Fibroblast of skin of left quadriceps (primary cell): ENCODE data around the gene PHKG2.

ENCODE experiments used
- DNase-seq, 2 experiments: peaks; one replicate each; pipeline ENCODE4 v3.0.0-alpha.2; 2013; ENCODE audit warnings: low read depth in 2 of 2

Gene PHKG2

GRCh38 chr16:30797670-30798309 is 49.6 kb downstream of the PHKG2 start:
- no peak for DNase-seq
